Stimulated activated CD8-positive, alpha-beta memory T cell treated with anti-CD3 and anti-CD28 coated beads, Interleukin-4, amount 100 ng/mL, for 48 hours (primary cell): ENCODE data around the gene CSNK1E.

Source experiments
- DNase-seq: peaks from one replicate; pipeline ENCODE4 v3.0.0-alpha.2; 2020

The CSNK1E gene

DNA sequence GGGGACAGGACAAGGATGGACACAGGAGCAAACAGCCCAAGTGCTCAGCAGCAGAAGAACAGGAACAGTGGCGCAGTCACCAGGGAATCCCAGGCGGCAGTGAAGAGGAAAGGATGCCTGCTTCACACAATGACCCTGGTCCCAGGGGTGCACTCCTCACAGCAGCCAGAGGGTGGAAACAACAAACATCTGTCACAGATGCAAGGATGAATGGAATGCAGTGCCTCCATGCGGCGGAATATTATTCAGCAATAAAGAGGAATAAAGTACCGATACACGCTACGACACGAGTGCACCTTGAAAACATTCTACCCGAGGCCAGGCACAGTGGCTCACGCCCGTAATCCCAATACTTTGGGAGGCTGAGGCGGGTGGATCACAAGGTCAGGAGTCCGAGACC, 12.7 kb downstream of the CSNK1E start:
- no peak for DNase-seq

DNA sequence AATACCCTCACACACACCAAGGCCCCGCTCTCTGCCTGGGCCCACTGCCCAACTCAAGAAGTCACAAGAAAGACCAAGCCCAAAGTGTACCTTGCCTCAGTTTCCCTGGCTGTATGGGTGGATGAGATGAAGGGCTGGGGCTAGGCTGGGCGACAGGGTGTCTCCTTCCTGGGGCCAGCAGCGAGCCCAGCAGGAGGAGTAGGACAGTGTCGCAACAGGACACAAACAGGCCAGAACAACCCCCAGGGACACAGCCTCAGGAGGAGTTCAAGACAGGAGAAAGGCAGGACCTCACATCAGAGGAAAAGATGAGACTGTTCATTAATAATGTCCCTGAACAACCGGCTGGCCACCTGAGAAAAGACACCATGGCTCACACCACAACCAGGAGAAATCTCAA, 13.3 kb downstream of the CSNK1E start:
- DNase-seq, result no peak

DNA sequence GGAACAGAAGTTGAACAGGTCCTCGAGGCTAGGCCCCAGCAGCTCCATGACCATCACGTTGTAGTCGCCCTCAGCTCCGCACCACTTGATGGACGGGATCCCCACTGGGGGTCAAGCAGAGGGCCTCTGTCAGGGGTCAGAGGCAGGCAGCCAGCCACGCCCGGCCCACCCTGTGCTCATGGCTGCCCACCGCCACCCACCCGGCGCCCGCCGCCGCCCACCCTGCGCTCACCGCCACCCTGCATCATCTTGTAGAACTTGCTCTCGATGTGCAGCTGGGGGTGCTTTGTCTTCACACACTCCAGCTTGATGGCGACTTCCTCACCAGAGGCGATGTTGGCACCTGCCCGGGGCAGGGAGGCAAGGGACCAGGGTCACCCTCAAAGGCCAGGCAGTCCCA, 14.3 kb downstream of the CSNK1E start:
- no peak for DNase-seq

DNA sequence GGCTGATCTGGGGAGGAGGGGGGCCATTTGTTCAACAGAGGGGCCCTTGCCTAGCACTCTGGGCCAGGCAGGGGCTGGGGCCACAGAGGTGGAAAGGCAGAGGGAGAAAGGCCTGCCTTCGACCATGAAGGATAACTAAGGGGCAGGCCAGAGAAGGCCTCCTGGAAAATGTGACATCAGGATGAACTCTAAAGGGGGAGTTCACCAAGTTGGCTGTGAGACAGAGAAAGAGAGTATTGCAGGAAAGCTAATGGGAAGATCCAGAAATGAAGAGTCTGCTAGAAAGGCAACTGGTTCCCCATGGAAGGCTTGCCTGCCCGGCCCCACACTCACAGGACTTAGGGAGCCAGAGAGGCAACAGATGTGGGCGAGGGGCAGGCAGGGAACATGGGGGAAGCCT, 16.3 kb downstream of the CSNK1E start:
- DNase-seq, result no peak

GRCh38 chr22:38300197-38300945, 16.9 kb downstream of the CSNK1E start:
- DNase-seq, result no peak

GRCh38 chr22:38299770-38300102, 17.5 kb downstream of the CSNK1E start:
- no peak for DNase-seq

DNA sequence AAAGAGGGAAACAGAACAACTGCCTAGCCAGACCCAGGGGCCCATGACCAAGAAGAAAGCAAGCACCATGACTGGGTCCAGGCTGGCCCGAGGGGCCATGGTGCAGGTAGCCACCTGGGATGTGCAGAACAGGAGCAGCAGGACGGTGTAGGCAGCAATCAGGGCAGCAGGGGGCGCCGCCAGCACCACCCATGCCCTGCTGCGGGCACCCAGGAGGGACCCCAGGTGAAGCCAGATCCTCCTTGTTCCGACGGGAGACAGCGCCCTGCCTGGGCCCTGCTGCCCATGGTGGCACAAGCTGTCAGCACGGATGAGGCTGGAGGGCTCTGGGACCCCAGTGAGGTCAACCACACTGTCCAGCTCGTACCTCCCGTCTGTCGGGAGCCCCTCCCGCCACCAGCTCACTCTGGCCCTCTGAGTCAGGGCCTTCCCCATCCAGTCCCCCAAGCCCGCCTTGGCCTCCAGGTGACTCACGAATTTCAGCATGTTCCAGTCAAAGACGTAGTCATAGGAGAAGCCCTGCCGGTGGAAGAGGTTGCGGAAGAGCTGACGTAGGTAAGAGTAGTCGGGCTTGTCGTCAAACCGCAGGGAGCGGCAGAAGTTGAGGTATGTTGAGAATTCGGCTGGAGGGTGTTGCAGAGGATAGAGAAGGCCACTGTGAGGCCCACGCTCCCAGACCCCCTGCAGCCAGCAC, 18.8 kb downstream of the CSNK1E start:
- DNase-seq, result peak; percentile 68

- no peak for DNase-seq
These were observed 20.9 kb downstream of the CSNK1E start for GRCh38 chr22:38296372-38296771.

DNA sequence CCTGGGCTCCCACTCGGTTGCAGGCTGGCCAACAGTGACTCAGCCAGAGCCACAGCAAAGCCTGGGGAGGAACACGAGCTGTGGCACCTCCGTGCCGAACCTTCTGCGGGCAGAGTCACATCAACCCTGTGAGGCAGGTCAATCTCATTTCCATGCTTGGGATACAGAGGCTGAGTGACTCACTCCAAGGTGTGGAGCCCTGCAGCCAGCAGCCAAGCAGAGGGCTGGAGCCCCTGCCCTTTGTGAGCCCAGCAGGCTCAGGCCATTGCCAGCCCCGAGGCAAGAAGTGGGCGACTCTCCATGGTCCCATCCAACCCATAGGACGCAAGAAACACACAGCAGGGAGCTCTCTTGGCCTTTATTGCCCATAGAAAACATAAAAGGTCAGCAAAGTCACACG, 21.4 kb downstream of the CSNK1E start:
- no peak for DNase-seq

GRCh38 chr22:38295339-38295738, 21.9 kb downstream of the CSNK1E start:
- no peak for DNase-seq

DNA sequence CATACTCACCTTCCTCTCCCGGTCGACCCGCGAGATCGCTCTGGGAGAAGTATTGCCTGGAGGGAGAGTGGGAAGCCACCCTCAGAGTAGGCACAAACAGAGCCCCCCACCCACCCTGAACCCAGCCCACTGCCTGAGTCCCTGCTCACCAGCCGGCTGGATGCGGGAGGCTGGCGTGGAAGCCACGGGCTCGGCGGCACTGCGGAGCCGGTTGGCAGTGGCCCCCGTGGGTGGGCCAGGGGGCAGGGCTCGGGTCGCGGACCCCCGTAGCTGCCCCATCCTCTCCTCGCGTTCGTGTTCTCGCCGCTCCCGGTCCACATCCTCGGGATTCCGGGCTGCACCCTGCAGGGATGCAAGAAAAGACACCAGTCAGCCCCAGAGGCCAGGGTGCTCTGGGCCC, 23.0 kb downstream of the CSNK1E start:
- no peak for DNase-seq

- no peak for DNase-seq
These were observed 24.5 kb downstream of the CSNK1E start for GRCh38 chr22:38292694-38293093.

GRCh38 chr22:38291201-38291777, 25.9 kb downstream of the CSNK1E start:
- DNase-seq, result no peak

GRCh38 chr22:38290347-38290746, 26.9 kb downstream of the CSNK1E start:
- DNase-seq, result no peak

GRCh38 chr22:38289583-38290082, 27.6 kb downstream of the CSNK1E start:
- no peak for DNase-seq

DNA sequence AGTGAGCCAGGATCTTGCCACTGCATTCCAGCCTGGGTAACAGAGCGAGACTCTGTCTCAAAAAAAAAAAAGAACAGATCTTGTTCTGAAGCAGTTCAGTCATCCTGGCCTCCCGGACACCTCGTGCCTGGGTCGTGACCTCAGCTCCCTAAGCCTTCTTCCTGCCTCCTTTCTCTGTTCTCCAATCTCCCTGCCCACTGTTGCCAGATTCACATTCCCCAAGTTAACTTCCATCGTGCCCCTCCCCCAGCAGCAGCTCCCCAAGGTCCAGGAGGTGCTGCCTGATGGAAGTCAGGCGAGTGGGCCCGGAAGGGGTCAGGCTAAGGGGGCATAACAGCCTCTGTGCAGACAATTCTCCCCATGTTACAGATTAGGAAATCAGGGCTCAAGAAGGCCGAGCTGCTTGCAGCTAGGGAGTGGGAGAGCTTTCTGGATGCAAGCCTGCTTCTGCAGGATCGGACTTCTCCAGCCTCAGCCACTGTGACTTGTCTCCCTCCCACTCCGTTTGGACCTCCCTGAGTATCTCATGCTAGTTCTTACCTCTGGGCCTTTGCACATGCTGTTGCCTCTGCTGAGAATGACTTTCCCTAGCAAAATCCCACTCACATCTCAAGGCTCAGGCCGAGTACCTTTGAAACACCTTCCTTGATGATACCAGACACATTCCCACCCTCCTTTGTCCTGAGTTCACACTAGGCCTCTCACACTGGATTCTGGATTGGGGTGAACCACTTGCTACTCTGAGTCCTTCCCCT, 30.1 kb downstream of the CSNK1E start:
- DNase-seq, result no peak

DNA sequence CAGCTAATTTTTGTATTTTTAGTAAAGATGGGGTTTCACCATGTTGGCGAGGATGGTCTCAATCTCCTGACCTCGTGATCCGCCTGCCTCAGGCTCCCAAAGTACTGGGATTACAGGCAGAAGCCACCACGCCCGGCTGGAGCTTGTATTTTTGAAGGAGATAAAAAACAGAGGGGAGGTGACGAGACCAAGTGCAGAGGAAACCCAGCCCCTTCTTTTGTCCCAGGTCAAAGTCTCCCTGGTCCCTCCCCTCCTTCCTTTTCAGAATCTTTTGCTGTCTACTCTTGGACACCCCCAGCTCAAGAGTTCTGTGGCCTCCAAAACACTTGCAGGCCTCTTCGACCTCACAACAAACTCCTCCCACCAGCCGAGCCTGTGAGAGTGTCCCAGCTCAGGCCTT, 32.2 kb downstream of the CSNK1E start:
- DNase-seq, result no peak

- no peak for DNase-seq
These were observed 33.2 kb downstream of the CSNK1E start for GRCh38 chr22:38284042-38284402.

DNA sequence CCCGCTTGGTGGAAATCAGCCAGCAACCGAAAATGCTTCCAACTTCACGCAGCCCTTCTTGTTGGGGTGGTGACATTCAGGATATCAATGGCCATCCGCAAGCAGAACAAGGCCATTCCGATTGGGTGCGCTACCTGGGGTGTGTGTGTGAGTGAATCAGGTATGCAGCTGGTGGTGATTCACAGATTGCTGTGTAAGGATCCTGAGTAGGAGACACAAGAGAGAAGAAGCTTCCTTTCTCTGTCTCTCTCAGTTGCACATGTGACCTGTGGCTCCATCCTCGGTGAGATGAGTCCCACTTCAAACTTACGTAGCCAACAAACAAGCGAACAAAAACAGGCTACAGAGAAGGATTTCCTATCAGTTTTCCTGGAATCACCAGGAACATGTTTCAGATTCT, 34.8 kb downstream of the CSNK1E start:
- DNase-seq, result no peak

DNA sequence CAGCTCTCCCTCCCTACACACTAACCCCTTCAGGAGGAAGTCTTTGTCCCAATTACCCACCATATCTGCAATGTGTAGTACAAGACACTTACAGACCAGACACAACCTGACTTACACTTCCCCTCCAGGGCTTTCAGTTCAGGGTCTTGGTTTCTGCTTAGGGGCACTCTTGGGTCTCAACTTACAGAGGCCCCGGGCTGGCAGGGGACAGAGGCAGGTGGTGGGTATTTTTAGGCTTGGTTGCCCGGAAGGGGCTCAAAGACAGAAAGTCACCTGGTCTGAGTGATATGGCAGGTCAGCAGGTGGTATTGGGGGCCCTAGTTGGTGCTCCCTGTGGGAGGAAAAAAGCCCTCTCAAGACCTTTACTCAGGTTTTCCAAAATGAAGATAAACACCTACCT, 41.1 kb downstream of the CSNK1E start:
- no peak for DNase-seq

GRCh38 chr22:38273135-38273826, 44.0 kb downstream of the CSNK1E start:
- DNase-seq, result no peak

DNA sequence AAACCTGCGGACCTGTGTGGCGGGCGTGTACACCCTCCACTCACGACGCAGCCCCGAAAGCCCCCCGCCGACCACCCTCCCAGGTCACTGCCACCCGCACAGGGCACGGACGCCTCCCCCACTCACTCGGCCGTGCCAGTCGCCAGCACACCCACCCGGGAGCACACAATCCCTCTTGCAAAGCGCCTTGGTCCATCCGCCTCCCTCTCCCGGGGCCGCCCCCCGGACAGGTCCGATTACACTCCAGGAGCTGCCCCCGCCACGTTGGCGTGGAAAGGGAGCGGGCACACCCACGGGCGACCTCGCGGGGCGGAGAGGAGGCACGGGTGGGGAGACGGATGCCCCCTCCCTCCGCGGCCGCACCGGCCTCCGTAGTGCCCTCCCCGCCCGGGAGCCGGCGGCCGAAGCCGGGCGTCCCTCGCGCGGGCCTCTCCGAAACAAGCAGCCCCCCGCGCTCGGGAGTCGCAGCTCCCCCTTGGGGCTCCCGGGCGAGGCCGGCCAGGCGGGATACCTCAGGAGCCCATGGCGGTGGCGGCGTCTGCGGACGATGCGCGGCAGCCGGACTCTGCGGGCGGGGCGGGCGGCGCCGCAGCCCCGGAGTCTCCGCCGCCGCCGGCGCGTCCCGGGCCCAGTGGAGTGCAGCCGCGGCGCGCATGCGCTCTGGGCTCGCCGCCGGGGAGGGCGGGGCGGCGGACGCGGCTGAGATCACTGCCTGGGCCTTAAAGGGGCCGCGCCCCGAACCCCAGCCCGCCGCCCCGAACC, 44.7 kb downstream of the CSNK1E start, which contains the start of gene TMEM184B:
Gene TMEM184B, minus strand, starts transcription at position 638 of the 762 bp plus-strand sequence. CDS start 25,049 bp downstream, outside the sequence.
- DNase-seq, result peak; percentile 83
